GM23338 (cell line): ENCODE data around the gene CYP19A1. TPM values are rescaled to one million over a fixed set of nuclear protein-coding genes. Genes with fewer than 3 reads are reported as not detected.

Experiments used
- ATAC-seq: fragments of 200-7000 bp; cut with Tn5 transposase; 3 replicates; pipeline ENCODE4 v1.9.1; 2020
- DNase-seq: peaks from one replicate; pipeline ENCODE4 v3.0.0-alpha.2; 2015; ENCODE audit warnings: low spot score
- H2AFZ ChIP-seq: fragments of 200-600 bp; sonication (generic); 2 replicates; pipeline ENCODE4 v1.8.0; 2016; ENCODE audit warnings: antibody characterized with exemption, mild to moderate bottlenecking, moderate library complexity
- H3F3A ChIP-seq: fragments of 200-600 bp; sonication (generic); replicated peaks from 2 replicates; pipeline ENCODE4 v1.8.0; 2017; ENCODE audit warnings: antibody characterized with exemption, mixed run types, low read depth
- H3K27ac ChIP-seq: fragments of 200-600 bp; sonication (generic); 2 replicates; pipeline ENCODE4 v1.6.1; 2016; ENCODE audit warnings: low read depth
- H3K27me3 ChIP-seq: fragments of 200-600 bp; sonication (generic); 2 replicates; pipeline ENCODE4 v1.8.0; 2016; ENCODE audit warnings: mild to moderate bottlenecking, mixed run types, moderate library complexity; ENCODE audit not compliant: insufficient read depth
- H3K36me3 ChIP-seq: fragments of 200-600 bp; sonication (generic); 2 replicates; pipeline ENCODE4 v1.8.0; 2016; ENCODE audit warnings: mild to moderate bottlenecking; ENCODE audit not compliant: insufficient read depth
- H3K4me1 ChIP-seq: fragments of 200-600 bp; sonication (generic); 2 replicates; pipeline ENCODE4 v1.8.0; 2016; ENCODE audit warnings: mild to moderate bottlenecking, moderate library complexity; ENCODE audit not compliant: insufficient read depth
- H3K4me2 ChIP-seq: fragments of 200-600 bp; sonication (generic); 2 replicates; pipeline ENCODE4 v1.7.1; 2017; ENCODE audit warnings: mixed run types
- H3K4me3 ChIP-seq: fragments of 200-600 bp; sonication (generic); 2 replicates; pipeline ENCODE4 v1.6.1; 2016; ENCODE audit warnings: mixed run types
- H3K79me2 ChIP-seq: fragments of 200-600 bp; sonication (generic); replicated peaks from 2 replicates; pipeline ENCODE4 v1.8.0; 2017; ENCODE audit warnings: mild to moderate bottlenecking; ENCODE audit not compliant: insufficient read depth
- H3K9me2 ChIP-seq: fragments of 200-600 bp; sonication (generic); 2 replicates; pipeline ENCODE4 v1.8.0; 2017; ENCODE audit not compliant: insufficient read depth
- H4K20me1 ChIP-seq: fragments of 200-600 bp; sonication (generic); replicated peaks from 2 replicates; pipeline ENCODE4 v1.8.0; 2017; ENCODE audit warnings: mild to moderate bottlenecking; ENCODE audit not compliant: insufficient read depth
- H3K27ac Mint-ChIP-seq: 2 replicates; pipeline ENCODE4 v1.8.0; 2020; ENCODE audit warnings: inconsistent platforms, mild to moderate bottlenecking, moderate library complexity, mixed read lengths
- H3K27me3 Mint-ChIP-seq: 3 replicates; pipeline ENCODE4 v1.8.0; 2022; ENCODE audit warnings: low read depth, mild to moderate bottlenecking, moderate library complexity, mixed read lengths, inconsistent platforms; ENCODE audit not compliant: insufficient read depth, poor library complexity
- H3K36me3 Mint-ChIP-seq: 3 replicates; pipeline ENCODE4 v1.8.0; 2021; ENCODE audit warnings: low read depth, mild to moderate bottlenecking, inconsistent platforms, moderate library complexity, mixed read lengths
- H3K4me1 Mint-ChIP-seq: 3 replicates; pipeline ENCODE4 v1.8.0; 2020; ENCODE audit warnings: mild to moderate bottlenecking, inconsistent platforms, mixed read lengths
- H3K4me3 Mint-ChIP-seq: 3 replicates; pipeline ENCODE4 v1.8.0; 2021; ENCODE audit warnings: moderate library complexity, mild to moderate bottlenecking, inconsistent platforms, mixed read lengths
- H3K9me3 Mint-ChIP-seq: 3 replicates; pipeline ENCODE4 v1.8.0; 2020; ENCODE audit warnings: moderate library complexity, mild to moderate bottlenecking, inconsistent platforms, mixed read lengths
- CREB1 ChIP-seq: fragments of 250-450 bp; sonication (Bioruptor Pico); IDR thresholded peaks from 2 replicates; pipeline ENCODE4 v1.5.0; 2020; ENCODE audit warnings: low read depth, mild to moderate bottlenecking, moderate library complexity
- CTCF ChIP-seq, 2 experiments: fragments of 200-600 bp in 1 of 2; sonication (generic) in 1 of 2; conservative IDR thresholded peaks; 2 replicates each; pipeline versions ENCODE4 v1.5.1 to v1.6.1; 2016 to 2017; ENCODE audit warnings: antibody characterized with exemption in 2 of 2, low read depth in 2 of 2, mild to moderate bottlenecking in 2 of 2, moderate library complexity in 1 of 2
- ZNF462 ChIP-seq: fragments of 250-450 bp; sonication (Bioruptor Pico); IDR thresholded peaks from 2 replicates; pipeline ENCODE4 v1.5.0; 2020; ENCODE audit warnings: mild to moderate bottlenecking, moderate library complexity
- polyA plus RNA-seq: library from polyadenylated mRNA; unstranded; fragments of >200 nt; fragmentation: Nextera tagmentation; extraction: Ambion mirVana; gene quantifications from 2 replicates; pipeline ENCODE4 v1.2.1, GENCODE V29; 2016
- total RNA-seq: library from RNA; depleted of rRNA; stranded (reverse); fragments of >200 nt; shearing (Covaris generic); gene quantifications from 2 replicates; pipeline ENCODE4 v1.2.3, GENCODE V29; 2014

Gene CYP19A1
- total and polyA plus RNA-seq, 2 experiments from 2014 or later = 0.42 TPM; not detected in 1

- H3K27me3 Mint-ChIP-seq = no peaks in the 10 kb centered on the region
- no peak overlapping the region for H3K27ac Mint-ChIP-seq
- H3K36me3 Mint-ChIP-seq = no peaks in the 10 kb centered on the region
- peak; percentile 86 for DNase-seq
- Histone ChIP-seq H3K4me1 (no peaks in the 10 kb centered on the region), H3K27ac (no peak overlapping the region), H3K4me2 (no peak overlapping the region), H3K4me3 (no peak overlapping the region), H3K27me3 (no peaks in the 10 kb centered on the region), H3K79me2 (no peaks in the 10 kb centered on the region), H2AFZ (no peak overlapping the region), H3K9me2 (0 out of 2 replicates have a peak, but pooled peaks cover 4% of the 10 kb centered on the region), H3K36me3 (no peaks in the 10 kb centered on the region), H3F3A (no peaks in the 10 kb centered on the region), H4K20me1 (no peaks in the 10 kb centered on the region)
- H3K4me3 Mint-ChIP-seq = no peak overlapping the region
- no peaks in the 10 kb centered on the region; the same call in 2 of the 3 replicates for H3K9me3 Mint-ChIP-seq
- peaks cover 4% of the 10 kb centered on the region for H3K4me1 Mint-ChIP-seq
- TF ChIP-seq CTCF (conservative IDR thresholded peaks at IDR 0.05; ENCODE audit: low read depth in 2 of 2) (peak; percentile 97 to 100), ZNF462 (no peak), CREB1 (0 out of 2 replicates have a peak, but pooled peaks have one; percentile 4)
- peak; percentile 92 for ATAC-seq
Measured at GRCh38 chr15:51380999-51381806, 42.8 kb upstream of the CYP19A1 start.
